Endothelial cell of umbilical vein (primary cell): ENCODE data around the gene GFER.
"Not testable (repeated sequence)": the region's sequence is repeated elsewhere in the genome, so short reads cannot be mapped to it uniquely, and the experiment has no call there.

Source experiments
- FOS ChIP-seq: IDR thresholded peaks from 2 replicates; pipeline ENCODE4 v1.6.1; 2011; ENCODE audit warnings: mild to moderate bottlenecking, low read length, moderate library complexity, borderline replicate concordance; ENCODE audit not compliant: insufficient read depth
- MYC ChIP-seq: IDR thresholded peaks from one replicate; pipeline ENCODE4 v1.6.1; 2011; ENCODE audit warnings: mild to moderate bottlenecking, low read depth, low read length
- TF ChIP-seq, protein P1 (sequence below), 2 donors: IDR thresholded peaks; 1 replicate in 1 of 2; 2 replicates in 1 of 2; pipeline ENCODE4 v1.5.1; 2011; ENCODE audit warnings: low read length in 2 of 2, mild to moderate bottlenecking in 2 of 2, moderate library complexity in 2 of 2, control low read depth in 1 of 2, inconsistent platforms in 1 of 2, low read depth in 1 of 2; ENCODE audit not compliant: insufficient read depth in 1 of 2; ENCODE audit errors: extremely low read depth in 1 of 2

DNA sequence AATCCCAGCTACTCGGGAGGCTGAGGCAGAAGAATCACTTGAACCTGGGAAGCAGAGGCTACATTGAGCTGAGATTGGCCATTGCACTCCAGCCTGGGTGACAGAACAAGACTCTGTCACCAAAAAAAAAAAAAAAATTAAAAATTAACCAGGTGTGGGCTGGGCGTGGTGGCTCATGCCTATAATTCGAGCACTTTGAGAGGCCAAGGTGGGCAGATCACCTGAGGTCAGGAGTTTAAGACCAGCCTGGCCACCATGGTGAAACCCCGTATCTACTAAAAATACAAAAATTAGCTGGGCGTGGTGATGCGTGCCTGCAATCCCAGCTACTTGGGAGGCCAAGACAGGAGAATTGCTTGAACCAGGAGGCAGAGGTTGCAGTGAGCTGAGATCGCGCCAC, 44.2 kb upstream of the GFER start:
- TF ChIP-seq, protein P1, sequence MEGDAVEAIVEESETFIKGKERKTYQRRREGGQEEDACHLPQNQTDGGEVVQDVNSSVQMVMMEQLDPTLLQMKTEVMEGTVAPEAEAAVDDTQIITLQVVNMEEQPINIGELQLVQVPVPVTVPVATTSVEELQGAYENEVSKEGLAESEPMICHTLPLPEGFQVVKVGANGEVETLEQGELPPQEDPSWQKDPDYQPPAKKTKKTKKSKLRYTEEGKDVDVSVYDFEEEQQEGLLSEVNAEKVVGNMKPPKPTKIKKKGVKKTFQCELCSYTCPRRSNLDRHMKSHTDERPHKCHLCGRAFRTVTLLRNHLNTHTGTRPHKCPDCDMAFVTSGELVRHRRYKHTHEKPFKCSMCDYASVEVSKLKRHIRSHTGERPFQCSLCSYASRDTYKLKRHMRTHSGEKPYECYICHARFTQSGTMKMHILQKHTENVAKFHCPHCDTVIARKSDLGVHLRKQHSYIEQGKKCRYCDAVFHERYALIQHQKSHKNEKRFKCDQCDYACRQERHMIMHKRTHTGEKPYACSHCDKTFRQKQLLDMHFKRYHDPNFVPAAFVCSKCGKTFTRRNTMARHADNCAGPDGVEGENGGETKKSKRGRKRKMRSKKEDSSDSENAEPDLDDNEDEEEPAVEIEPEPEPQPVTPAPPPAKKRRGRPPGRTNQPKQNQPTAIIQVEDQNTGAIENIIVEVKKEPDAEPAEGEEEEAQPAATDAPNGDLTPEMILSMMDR (IDR thresholded peaks at IDR 0.05; ENCODE audit: extremely low read depth in 1 of 2, insufficient read depth in 1 of 2, low read depth in 1 of 2, low read length in 2 of 2), result not testable (repeated sequence)
- not testable (repeated sequence) for TF ChIP-seq FOS, MYC
